Adrenal gland (tissue), 12 donors: ENCODE results near the gene DDX51. TPM values are rescaled to one million over a fixed set of nuclear protein-coding genes. Genes with fewer than 3 reads are reported as not detected.

Source experiments
- DNase-seq, 7 donors: peaks; one replicate each; pipeline ENCODE4 v3.0.0-alpha.2; 2019 to 2020
- H3K27ac ChIP-seq, 5 donors: fragments of 200-600 bp; sonication (generic) in 4 of 5; 1 replicate in 3 of 5; 2 replicates in 2 of 5; pipeline versions ENCODE4 v1.5.1 to v1.8.0; 2016 to 2020; ENCODE audit warnings: mild to moderate bottlenecking in 1 of 5
- H3K27me3 ChIP-seq: fragments of 200-600 bp; 2 replicates; pipeline ENCODE4 v1.8.0; 2021
- H3K36me3 ChIP-seq, 2 donors: fragments of 200-600 bp; replicated peaks in 1 of 2; 1 replicate in 1 of 2; 2 replicates in 1 of 2; pipeline versions ENCODE4 v1.5.1 to v1.8.0; 2018 to 2022
- H3K4me1 ChIP-seq, 2 donors: fragments of 200-600 bp; replicated peaks in 1 of 2; 1 replicate in 1 of 2; 2 replicates in 1 of 2; pipeline versions ENCODE4 v1.5.1 to v1.8.0; 2018 to 2021
- H3K4me3 ChIP-seq, 4 donors: fragments of 200-600 bp; sonication (generic) in 3 of 4; one replicate each; pipeline ENCODE4 v1.5.1; 2016 to 2018
- H3K9me3 ChIP-seq, 3 donors: fragments of 200-600 bp; sonication (generic) in 1 of 3; replicated peaks in 1 of 3; 1 replicate in 2 of 3; 2 replicates in 1 of 3; pipeline versions ENCODE4 v1.5.1 to v1.8.0; 2016 to 2021
- CTCF ChIP-seq, 6 experiments: fragments of 450-650 bp in 4 of 6; fragments of 200-600 bp in 2 of 6; sonication (generic) in 1 of 6; IDR thresholded peaks; 1 replicate in 5 of 6; 2 replicates in 1 of 6; pipeline versions ENCODE4 v1.5.1 to v1.8.0; 2016 to 2021; ENCODE audit warnings: antibody characterized with exemption in 6 of 6, mild to moderate bottlenecking in 2 of 6, moderate library complexity in 1 of 6
- POLR2A ChIP-seq, 2 donors: fragments of 450-650 bp; IDR thresholded peaks; one replicate each; pipeline ENCODE4 v1.6.1; 2017; ENCODE audit warnings: antibody characterized with exemption in 2 of 2, mild to moderate bottlenecking in 2 of 2, moderate library complexity in 1 of 2
- WGBS, 4 donors: extraction: QIAGEN DNeasy Blood & Tissue Kit in 2 of 4; methylation state at CpG; one replicate each; pipeline versions ENCODE4 v1.1.5 to v1.1.7; 2013 to 2017; 5-methylcytosine and 5-hydroxymethylcytosine counted together
- intact Hi-C, 2 donors: fragments of 100-400 bp; cut with DNase I; formaldehyde crosslinking; loops; one replicate each; pipeline versions ENCODE4 v1.14.1 to v1.15.0; 2022 to 2023
- polyA plus RNA-seq, 3 donors: library from polyadenylated mRNA; stranded (reverse); fragments of 200-250 nt in 2 of 3; fragments of 350-450 nt in 1 of 3; fragmentation: Illumina TruSeq in 1 of 3; extraction: RNeasy Lipid Tissue Mini Kit (QIAGEN cat#74804) in 1 of 3; gene quantifications; one replicate each; pipeline ENCODE4 v1.2.3, GENCODE V29; 2013 to 2014
- total RNA-seq, 9 donors: library from RNA; depleted of rRNA in 4 of 9; stranded (reverse); fragments of >200 nt in 4 of 9; fragments of 120-200 nt in 1 of 9; fragmentation: NEBNext Ultra II Directional in 1 of 9; extraction: Animal tissue kit (Norgen Biotek cat#: 25700) in 1 of 9; gene quantifications; one replicate each; pipeline versions ENCODE4 v1.1.0 to v1.2.4, GENCODE V29; 2013 to 2023
- donor health status: healthy with polysubstance abuse.
- donor health status: Bipolar disorder and iron deficiency.
- donor health status: DM: yes; HTN: yes; CAD: no.
- donor health status: DM: no; HTN: no; CAD: no.
- donor health status: DM: no; HTN: no; CAD: no.
- donor health status: DM: yes; HTN: yes; CAD: no.

DDX51 gene
- total and polyA plus RNA-seq, 12 donors = 4.8 to 64.4 (median 14.3) TPM

GRCh38 chr12:132145334-132145733 lies 1.2 kb upstream of the DDX51 start:
- peaks cover 15 to 23% of the 10 kb centered on the region in 2 donors for H3K4me1 ChIP-seq
- intact Hi-C loops = no loop called here
- H3K4me3 ChIP-seq = peak overlapping the region in 1 of 4 donors; percentile 71
- peaks cover 0 to 29% of the 10 kb centered on the region in 2 donors for H3K36me3 ChIP-seq
- no peaks in the 10 kb centered on the region for H3K27me3 ChIP-seq
- DNase-seq = peak in 3 of 7 donors; percentile 6 to 16 (median 15)
- no peaks in the 10 kb centered on the region for H3K9me3 ChIP-seq
- TF ChIP-seq CTCF (IDR thresholded peaks at IDR 0.05) (no peak), POLR2A (IDR thresholded peaks at IDR 0.05) (no peak)
- H3K27ac ChIP-seq = no peak overlapping the region
- WGBS, 4 donors = 65 to 85% (median 72%) methylated on average over 2 to 7 of the region's 7 CpGs

DNA sequence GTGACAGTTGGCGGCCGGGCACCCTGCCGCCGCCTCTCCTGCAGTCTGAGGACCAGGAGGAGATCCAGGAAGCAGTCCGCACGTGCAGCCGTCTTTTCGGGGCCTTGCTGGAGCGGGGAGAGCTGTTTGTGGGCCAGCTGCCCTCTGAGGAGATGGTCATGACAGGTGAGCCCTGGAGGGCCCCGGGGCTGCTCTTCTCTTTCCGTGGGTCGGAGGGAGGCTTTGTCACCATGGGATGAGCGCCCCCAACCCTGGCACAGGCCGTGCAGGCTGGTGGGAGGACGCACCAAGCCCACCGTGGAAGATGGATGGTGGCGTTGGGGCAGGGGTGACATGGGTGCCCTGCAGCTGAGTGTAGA lies 670 bp upstream of the DDX51 start:
- Histone ChIP-seq H3K9me3 (no peaks in the 10 kb centered on the region), H3K4me1 (peaks cover 15 to 23% of the 10 kb centered on the region in 2 donors), H3K36me3 (peaks cover 0 to 35% of the 10 kb centered on the region in 2 donors), H3K27me3 (no peaks in the 10 kb centered on the region), H3K4me3 (peak overlapping the region in 3 of 4 donors; percentile 66 to 100 (median 71)), H3K27ac (peak overlapping the region in 4 of 5 donors; percentile 67 to 90 (median 76))
- intact Hi-C loops = no loop called here
- 3 to 17% (median 6%) methylated on average over 3 to 17 of the region's 17 CpGs for whole genome bisulfite sequencing, 4 donors
- TF ChIP-seq CTCF (IDR thresholded peaks at IDR 0.05) = no peak
- no peak for TF ChIP-seq POLR2A (IDR thresholded peaks at IDR 0.05)
- peak in 2 of 7 donors; percentile 21 to 22 for DNase-seq

- Histone ChIP-seq H3K4me1 (peaks cover 15 to 23% of the 10 kb centered on the region in 2 donors), H3K27me3 (no peaks in the 10 kb centered on the region), H3K4me3 (peak overlapping the region in 3 of 4 donors; percentile 46 to 100 (median 71)), H3K9me3 (no peaks in the 10 kb centered on the region), H3K27ac (peak overlapping the region in 3 of 5 donors; percentile 76 to 90 (median 77)), H3K36me3 (peaks cover 0 to 46% of the 10 kb centered on the region in 2 donors)
- DNase-seq = peak in 1 of 7 donors; percentile 16
- WGBS, 4 donors = 1 to 7% (median 3%) methylated on average over 11 to 82 of the region's 82 CpGs
- intact Hi-C loops = no loop called here
- TF ChIP-seq CTCF (IDR thresholded peaks at IDR 0.05) (no peak), POLR2A (IDR thresholded peaks at IDR 0.05) (no peak)
These were observed 615 bp downstream of the DDX51 start for GRCh38 chr12:132143336-132144071.

DNA sequence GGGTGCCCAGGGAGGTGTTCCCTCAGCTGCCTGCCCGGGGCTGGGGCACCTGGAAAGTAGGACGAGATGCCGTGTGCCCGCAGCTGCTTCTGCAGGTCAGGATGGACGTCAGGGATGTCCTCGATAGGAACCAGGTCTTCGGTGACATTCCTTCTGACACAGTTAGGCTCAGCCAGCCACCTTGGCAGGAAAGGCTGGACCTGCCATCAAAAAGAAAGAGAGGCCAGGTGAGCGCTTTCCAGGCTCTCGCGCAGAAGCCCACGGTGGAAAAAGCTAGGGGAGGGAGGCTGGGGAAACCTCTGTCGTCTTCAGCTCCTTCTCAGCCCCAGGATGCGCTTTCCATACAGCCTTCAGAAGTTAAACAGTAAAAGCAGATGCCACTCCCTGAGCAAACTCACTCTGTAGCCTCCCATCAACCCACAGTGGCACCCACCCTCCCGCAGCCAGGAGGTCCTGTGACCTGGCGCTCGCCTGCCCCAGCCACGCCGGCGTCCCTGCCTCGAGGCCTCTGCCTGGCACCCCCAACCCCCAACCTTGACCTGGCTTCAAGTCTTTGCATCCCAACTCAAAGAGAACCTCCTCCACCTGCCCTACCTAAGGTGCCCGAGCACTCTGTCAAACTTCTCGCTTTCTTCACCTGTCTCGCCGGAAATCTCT lies 1.3 kb downstream of the DDX51 start:
- TF ChIP-seq CTCF (IDR thresholded peaks at IDR 0.05) = no peak
- no peak for TF ChIP-seq POLR2A (IDR thresholded peaks at IDR 0.05)
- WGBS, 4 donors = 73 to 79% (median 77%) methylated on average over 23 to 24 of the region's 24 CpGs
- no peak overlapping the region for H3K27ac ChIP-seq
- no peaks in the 10 kb centered on the region for H3K27me3 ChIP-seq
- intact Hi-C loops = no loop called here
- H3K4me3 ChIP-seq = peak overlapping the region in 2 of 4 donors; percentile 71 to 100
- DNase-seq = no peak
- H3K9me3 ChIP-seq = no peaks in the 10 kb centered on the region
- peaks cover 15 to 23% of the 10 kb centered on the region in 2 donors for H3K4me1 ChIP-seq
- H3K36me3 ChIP-seq = peaks cover 0 to 41% of the 10 kb centered on the region in 2 donors
